Ovary (tissue), 3 donors: ENCODE data around the gene UBE2L3.

Experiments used
- EP300 ChIP-seq: sonication (generic); formaldehyde crosslinking; IDR thresholded peaks from one replicate; pipeline ENCODE4 v1.6.1; 2017; ENCODE audit warnings: antibody characterized with exemption
- TF ChIP-seq, protein P1 (sequence below), 3 donors: fragments of 450-650 bp in 2 of 3; fragments of 200-600 bp in 1 of 3; IDR thresholded peaks; one replicate each; pipeline versions ENCODE4 v1.5.1 to v1.8.0; 2016 to 2022; ENCODE audit warnings: antibody characterized with exemption in 3 of 3, mild to moderate bottlenecking in 1 of 3
- donor health status: DM: no; HTN: no; CAD: no.

GRCh38 chr22:21652547-21653545, 85.3 kb downstream of the UBE2L3 start:
- TF ChIP-seq, protein P1, sequence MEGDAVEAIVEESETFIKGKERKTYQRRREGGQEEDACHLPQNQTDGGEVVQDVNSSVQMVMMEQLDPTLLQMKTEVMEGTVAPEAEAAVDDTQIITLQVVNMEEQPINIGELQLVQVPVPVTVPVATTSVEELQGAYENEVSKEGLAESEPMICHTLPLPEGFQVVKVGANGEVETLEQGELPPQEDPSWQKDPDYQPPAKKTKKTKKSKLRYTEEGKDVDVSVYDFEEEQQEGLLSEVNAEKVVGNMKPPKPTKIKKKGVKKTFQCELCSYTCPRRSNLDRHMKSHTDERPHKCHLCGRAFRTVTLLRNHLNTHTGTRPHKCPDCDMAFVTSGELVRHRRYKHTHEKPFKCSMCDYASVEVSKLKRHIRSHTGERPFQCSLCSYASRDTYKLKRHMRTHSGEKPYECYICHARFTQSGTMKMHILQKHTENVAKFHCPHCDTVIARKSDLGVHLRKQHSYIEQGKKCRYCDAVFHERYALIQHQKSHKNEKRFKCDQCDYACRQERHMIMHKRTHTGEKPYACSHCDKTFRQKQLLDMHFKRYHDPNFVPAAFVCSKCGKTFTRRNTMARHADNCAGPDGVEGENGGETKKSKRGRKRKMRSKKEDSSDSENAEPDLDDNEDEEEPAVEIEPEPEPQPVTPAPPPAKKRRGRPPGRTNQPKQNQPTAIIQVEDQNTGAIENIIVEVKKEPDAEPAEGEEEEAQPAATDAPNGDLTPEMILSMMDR (IDR thresholded peaks at IDR 0.05): no peak
- no peak for TF ChIP-seq EP300
